HG02763 (cell line): ENCODE results near the gene ZNF629.
"Not testable (repeated sequence)": the region's sequence is repeated elsewhere in the genome, so short reads cannot be mapped to it uniquely, and the experiment has no call there.

Experiments used
- ATAC-seq: cut with Tn5 transposase; IDR thresholded peaks from one replicate; pipeline ENCODE4 v1.9.1; 2021; ENCODE audit warnings: mild to moderate bottlenecking, moderate library complexity; ENCODE audit not compliant: unreplicated experiment

The ZNF629 gene

DNA sequence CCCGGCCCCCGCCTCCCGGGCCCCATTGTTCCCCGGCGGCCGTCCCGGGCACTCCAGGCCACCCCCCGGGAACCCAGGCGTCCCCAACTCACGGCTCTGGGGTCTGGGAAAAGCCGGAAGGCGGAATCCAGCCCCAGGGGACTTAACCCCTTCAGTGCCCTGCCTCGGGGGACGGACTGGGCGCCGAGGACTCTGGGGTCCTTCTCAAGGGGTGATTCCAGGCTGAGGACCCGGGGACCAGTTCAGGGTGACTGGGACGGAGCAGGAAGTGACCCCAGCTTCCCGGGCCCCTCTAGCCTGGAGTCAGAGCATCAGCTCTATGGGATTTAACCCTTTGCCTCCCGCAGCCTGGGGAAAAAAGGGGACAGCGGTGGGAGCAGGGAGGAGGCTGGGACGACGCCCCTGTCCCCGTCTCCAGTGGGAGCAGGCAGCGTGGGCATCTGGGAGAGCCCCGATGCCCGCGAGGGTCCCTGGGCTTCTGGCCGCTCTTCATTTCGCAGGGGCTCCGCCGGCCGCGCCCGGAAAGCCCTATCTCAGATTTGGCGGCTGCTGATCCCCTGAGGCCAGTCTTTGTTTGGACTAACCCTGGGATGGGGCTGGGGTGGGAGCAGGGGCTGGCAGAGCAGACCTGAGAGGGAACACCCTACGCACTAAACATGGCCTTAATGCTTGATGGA, at the start of gene ZNF629:
Gene ZNF629, minus strand, starts transcription at position 270 of the 677 bp plus-strand sequence. CDS start 2,723 bp downstream, outside the sequence.
- ATAC-seq: no peak

DNA sequence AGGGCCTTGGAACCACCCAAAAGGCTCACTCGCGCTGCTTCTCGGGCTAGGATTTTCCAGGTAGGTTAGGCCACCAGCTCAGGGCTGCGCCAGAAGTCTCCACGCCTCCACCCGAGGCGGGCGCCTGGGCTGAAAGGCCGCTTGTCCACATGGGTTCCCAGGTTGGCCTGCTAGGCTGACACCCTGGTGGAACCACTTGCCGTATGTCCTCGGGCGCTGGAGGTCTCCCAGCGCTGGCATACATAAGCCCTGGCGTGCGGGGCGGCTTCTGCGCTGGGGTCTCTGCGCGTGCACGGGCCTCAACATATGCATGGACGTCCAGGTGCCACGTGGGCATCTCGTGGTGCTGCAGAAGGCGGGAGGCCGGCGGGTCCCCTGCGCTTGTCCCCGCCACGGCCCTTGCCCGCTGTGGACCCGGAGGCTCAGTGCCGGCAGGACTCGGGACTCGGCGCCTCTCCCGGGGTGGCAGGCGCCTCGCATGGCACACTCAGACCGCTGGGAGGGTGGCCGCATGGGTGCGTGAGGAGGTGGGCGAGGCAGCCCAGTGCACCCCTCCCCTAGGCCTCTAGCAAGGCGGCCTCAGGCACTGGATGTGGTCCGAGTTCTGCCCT, 47.2 kb upstream of the ZNF629 start:
- no peak for ATAC-seq

DNA sequence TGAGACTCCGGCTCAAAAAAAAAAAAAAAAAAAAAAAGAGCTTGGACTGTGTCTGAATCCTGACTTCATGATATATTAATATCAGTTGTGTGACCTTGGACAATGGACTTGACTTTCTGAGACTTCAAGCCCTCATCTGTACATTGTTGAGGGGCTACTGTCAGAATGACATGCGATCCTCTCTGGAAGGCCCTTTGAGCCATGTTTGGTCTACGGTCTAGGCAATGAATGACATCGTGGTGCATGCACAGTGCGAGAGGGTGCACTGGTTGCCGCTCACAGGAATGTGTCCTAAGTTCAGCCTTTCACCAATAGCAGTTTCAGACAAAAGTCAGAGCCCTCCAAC, 43.0 kb upstream of the ZNF629 start:
- ATAC-seq: no peak

DNA sequence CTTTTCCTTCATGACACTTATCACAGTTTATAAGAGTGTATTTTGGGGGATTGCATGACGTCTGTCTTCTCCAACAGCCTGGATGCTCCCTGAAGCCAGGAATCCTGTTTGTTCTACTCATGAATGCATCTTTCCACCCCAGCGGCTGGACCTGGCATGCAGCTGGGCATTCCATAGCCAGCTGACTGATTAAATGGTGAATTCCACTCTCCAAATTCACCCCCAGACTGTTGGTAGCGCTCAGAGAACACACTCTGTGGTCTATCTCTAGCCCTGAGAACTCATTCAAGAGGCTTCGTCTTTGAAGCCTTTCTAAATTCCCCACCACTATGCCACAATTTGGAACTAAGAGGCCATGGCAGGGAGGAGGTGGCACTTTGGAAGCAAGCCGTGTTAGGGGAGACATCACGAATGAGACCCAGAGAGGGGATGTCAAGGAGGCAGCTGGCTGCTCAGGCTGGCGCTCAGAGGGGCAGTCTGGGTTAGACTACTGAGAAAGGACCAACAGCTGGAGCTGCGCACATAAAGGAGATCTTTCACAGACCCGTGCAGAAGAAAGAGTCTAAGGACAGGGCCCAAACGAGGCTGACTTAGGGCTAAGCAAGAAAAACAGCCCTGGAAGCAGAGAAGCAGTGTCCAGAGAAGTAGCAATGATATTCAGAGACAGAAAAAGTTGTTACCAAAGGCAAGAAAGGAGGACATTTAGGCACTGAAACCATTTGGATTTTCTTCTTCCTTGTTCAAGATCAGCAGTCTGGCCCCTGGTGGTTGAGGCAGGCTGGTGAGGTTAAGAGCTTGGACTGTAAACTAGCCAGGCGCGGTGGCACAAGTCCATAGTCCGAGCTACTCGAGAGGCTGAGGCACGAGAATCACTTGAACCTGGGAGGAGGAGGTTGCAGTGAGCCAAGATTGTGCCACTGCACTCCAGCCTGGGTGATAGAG, 42.4 kb upstream of the ZNF629 start:
- no peak for ATAC-seq

DNA sequence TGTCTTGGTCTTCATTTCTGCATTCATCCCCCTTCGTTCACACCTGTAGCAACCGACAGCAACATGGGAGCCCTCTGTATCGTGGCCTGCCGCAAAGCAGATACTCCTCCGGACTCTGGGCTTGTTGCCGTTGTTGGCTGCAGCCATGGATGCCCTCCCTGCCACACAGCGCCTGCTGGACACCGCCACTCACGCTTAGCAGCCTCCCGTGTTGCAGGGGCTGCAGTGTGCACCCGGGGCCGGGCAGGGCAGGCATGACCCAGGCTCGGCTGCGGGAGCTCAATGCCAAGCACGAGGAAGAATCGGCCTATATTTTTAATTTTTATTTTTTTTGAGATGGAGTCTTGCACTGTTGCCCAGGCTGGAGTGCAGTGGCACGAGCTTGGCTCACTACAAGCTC, 34.9 kb upstream of the ZNF629 start:
- no peak for ATAC-seq

DNA sequence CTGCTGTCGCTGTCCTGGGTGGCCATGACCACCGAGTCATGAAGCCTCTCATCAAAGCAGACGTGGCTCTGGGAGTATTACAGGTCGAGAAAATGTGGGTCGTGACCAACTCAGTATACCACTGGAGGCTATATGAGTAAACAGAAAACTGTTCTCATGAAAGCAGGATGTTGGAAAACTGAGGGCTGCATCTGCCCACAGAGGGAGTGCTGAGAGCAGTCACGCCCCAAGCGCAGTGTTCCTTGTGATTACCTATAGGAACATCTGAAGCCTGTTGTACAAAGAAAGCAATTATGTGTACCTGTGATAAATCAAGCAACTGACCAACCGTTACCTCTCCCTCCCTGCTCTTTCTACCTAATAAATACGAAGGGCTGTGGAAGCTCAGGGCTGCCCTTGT, 34.4 kb upstream of the ZNF629 start:
- not testable (repeated sequence) for ATAC-seq

DNA sequence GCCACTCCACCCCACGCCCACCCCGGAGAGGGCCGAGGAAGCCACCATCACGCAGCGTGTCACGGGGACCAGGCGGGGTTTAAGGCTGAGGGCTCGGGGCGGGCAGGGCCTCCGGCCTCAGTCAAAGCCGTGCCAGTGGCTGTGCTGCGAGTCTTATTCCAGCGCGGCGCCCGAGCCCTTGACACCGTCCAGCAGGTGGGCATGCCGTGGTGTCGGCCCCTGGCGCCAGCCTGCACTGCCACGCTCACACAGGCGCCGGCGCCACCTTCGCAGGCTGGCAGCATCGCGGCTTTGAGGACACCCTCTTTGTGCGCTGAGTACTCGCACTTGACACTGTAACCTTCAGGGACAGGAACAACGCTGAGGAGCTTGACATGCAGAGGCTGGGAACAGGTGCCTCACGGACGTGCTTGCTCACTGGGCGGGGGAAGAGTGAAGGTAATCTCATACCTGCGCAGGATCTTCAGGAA, 34.0 kb upstream of the ZNF629 start:
- ATAC-seq: no peak

DNA sequence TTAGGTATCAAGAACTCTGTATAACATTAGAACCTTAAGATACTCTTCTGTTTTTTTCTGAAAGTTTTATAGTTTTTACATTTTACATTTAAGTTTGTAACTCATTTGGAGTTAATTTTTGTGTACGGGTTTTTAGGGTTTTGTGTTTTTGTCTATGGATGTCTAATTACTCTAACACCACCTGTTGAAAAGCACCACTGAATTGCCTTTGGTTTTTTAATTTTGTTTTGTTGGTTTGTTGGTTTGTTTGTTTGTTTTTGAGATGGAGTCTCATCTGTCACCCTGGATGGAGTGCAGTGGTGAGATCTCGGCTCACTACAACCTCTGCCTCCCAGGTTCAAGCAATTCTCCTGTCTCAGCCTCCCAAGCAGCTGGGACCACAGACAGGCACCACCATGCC, 29.8 kb upstream of the ZNF629 start:
- ATAC-seq: no peak

DNA sequence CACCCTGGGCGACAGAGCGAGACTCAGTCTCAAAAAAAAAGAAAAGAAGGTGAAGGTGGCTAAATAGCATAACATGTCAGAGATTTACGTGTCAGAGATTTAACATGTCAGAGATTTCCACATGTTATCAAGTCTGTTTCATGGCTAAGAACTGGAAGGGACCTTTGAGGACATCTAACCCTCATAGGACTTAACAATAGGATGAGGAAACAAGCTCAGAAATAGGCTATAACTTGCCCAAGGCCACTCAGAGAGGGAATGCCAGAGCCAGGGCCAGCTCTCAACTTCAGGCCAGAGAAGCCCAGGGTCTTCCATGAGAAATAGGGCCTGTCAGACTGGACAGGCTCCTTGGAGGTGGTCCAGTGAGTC, 26.8 kb upstream of the ZNF629 start:
- no peak for ATAC-seq

DNA sequence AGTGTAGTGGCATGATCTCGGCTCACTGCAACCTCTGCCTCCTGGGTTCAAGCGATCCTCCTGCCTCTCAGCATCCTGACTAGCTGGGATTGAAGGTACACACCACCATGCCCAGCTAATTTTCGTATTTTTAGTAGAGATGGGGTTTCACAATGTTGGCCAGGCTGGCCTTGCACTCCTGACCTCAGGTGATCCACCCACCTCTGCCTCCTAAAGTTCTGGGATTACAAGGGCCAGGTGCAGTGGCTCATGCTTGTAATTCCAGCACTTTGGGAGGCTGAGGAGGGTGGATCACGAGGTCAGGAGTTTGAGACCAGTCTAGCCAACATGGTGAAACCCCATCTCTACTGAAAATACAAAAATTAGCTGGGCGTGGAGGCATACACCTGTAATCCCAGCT, 22.7 kb upstream of the ZNF629 start:
- ATAC-seq: not testable (repeated sequence)

DNA sequence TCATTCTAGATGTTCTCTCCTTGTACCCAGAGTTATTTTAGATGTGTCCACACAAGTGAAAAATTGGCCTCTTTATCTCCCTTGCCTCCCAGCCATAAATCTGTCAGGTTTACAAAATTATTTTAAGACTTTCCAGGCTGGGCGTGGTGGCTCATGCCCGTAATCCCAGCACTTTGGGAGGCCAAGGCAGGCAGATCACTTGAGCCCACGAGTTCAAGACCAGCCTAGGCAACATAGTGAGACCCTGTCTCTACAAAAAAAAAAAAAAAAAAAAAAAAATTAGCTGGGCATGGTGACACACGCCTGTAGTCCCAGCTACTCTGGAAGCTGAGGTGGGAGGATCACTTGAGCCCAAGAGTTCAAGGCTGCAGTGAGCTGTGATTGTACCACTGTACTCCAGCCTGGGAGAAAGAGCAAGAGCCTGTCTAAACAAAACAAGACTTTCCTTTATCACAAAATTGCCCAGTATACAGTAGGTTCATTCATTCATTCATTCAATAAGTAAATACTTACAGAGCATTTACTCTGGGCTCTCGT, 22.0 kb upstream of the ZNF629 start:
- ATAC-seq: not testable (repeated sequence)

DNA sequence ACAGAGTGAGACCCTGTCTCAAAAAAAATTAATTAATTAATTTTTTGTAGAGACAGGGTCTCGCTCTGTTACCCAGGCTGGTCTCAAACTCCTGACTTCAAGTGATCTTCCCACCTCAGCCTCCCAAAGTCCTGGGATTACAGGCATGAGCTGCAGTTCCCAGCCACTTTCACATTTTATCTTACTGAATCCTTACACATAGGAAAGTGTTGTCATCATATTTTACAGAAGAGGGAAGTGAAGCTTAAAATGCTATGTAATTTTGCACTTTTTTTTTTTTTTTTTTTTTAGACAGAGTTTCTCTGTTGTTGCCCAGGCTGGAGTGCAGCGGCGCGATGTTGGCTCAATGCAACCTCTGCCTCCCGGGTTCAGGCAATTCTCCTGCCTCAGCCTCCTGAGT, 21.1 kb upstream of the ZNF629 start:
- ATAC-seq: no peak

DNA sequence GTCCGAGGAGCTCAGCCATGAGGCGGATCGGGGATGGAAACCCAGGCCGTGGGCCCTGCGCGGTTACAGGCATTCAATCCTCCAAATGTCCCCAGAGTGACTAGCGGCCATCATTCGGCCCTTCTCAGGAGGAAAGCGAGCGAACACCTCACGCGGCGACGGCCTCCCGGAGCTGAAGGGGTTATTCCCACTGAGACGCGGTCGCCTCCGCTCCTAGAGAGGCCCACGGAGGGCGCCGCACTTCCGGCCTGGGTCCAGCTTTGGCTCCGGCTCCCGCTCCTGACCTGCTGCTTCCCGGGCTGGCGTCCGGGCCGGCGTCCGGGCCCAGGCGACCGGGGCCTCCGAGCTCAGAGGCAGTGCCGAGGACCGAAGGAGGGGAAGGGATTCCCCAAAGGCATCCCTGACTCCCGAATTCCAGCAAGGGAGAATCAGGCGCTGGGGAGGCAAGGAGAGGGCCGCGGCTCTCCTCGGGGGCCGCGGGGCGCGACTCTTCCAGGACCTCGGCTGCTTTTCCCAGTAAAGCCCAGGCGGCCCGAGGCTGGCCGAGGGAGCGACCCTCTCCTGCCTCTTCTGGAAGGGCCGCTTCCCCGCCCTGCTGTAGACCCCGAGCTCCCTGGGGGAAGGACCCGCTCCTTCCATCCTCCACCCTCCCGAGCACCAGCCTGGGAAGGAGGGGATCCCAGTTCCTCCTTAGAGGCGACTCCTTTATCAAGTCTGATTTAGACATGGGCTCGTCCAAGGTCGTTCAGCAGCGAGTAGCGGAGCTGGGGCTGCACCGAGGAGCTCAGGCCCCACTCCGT, 18.6 kb upstream of the ZNF629 start:
- no peak for ATAC-seq

DNA sequence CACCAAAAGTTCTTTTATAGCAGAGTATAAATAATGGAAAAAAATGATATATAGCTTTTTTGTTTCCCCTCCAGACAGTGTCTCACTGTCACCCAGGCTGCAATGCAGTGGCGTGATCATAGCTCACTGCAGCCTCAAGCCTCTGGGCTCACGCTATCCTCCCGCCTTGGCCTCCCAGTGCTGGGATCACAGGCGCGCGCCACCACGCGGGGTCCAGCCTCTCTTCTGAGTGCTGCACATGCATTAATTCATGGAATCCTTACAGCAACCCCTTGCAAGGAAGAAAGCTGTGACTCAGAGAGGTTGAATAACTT, 18.0 kb upstream of the ZNF629 start:
- ATAC-seq: no peak

DNA sequence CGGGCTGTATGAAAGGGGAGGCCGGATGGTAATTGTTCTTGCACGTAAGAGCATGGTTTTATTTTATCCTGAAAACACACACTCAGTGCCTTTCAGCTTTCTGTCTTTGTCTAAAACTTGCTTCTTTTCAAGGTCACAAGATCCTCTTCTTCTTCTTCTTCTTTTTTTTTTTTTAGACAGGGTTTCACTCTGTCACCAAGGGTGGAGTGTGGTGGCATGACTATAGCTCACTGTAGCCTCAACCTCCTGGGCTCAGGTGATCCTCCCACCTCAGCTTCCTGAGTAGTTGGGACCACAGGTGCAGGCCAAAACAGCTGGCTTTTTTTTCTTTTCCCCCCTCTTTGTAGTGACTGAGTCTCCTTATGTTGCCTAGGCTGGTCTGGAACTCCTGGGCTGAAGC, 15.9 kb upstream of the ZNF629 start:
- no peak for ATAC-seq

DNA sequence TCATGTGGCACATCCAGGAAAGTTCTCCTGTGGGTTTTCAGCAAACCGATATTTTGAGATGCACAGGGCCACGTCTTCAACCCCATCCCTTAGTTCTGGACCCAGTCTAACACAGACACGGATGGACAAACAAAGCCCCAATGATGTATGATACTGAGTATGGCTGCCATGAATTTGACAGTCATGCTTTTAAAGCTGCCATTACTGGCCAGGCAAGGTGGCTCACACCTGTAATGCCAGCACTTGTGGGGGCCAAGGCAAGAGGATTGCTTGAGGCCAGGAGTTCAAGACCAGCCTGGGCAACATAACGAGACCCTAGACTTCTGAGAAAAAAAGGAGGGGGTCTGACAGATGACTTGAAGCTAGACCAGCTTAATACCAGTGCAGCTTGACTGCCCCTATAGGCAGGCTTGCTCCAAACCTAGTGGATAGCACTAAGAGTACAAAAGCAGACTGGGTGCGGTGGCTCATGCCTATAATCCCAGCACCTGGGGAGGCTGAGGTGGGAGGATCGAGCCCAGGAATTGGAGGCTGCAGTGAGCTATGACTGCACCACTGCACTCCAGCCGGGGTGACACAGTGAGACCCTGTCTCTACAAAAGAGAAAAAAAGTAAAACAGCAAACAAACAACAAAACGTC, 10.8 kb upstream of the ZNF629 start:
- no peak for ATAC-seq

DNA sequence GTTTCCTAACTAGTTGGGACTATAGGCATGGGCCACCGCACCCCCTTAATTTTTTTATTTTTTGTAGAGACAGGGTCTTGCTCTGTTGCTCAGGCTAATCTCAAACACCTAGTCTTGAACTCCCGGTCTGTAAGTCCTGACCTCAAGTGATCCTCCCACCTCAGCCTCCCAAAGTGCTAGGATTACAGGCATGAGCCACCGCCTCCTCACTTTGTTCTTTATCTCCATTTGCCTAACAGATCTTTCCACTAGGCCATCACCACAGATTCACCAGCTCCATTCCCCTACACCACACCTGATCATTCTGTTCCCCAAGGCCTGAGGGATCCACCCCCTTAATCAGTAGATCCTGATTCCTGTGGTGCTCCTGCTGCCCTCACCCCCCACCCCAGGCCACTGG, 7.6 kb upstream of the ZNF629 start:
- no peak for ATAC-seq

DNA sequence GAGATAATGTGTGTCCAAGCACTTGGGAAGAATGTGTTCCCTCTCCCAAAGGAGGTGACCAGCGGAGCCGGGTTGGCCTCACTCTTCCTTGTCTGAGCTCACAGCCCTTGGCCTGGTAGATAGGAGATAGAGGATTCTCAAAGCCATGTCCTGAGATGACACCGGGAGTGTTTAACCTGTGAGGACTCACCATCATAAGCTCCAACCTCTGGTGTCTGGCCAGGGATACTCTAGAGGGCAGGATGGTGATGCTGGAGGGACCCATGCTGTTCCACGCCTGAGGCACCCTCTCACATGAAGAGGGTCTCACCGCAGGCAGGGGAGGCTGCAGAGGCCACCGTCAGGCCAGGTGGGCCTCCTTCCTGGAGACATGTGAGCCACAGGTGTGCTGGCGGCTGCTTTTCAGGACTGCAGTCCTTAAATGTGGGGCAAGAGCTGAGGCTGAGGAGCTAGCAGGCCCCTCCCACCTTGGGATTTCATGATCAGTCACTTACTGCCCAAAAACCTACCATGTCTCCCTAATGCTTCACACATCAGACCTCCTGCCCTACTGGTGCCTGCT, 6.6 kb upstream of the ZNF629 start:
- ATAC-seq: no peak

DNA sequence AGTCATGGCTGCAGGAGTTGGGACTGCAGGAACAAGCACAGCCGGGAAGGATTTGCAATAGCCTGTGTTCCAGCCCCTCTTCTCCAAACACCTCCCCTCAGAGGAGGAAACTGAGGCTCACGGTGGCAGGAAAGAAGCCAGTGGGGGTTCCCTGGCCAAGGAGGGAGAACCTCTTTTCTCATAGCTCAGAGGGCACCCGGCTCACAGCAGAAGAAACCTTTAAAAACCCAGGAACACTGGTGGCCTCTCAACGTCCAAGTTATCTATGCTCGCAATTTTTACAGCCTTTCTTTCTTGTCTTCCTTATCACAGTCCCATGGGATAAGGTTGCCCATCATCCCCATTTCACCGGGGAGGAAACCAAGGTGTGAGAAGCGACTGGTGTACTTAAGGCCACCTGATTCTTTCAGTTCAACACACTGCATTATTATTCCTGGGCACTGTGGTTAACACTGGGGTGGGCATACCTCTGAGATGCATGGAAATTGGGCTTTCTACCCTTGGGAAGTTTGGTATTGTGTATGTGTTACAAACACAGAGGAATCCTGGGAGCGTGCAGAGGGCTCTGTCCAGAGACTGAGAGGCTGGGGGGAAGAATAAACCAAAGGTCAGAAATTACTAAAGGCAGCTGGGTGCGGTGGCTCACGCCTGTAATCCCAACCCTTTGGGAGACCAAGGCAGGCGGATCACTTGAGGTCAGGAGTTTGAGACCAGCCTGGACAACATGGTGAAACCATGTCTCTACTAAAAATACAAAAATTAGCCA, 791 bp upstream of the ZNF629 start:
- ATAC-seq: no peak
